Stimulated activated CD4-positive, alpha-beta T cell treated with anti-CD3 and anti-CD28 coated beads, Interleukin-2, amount 100 ng/mL, for 24 hours (primary cell): ENCODE measurements around the gene LHPP.
"Not testable (repeated sequence)": the region's sequence is repeated elsewhere in the genome, so short reads cannot be mapped to it uniquely, and the experiment has no call there.

Source experiments
- DNase-seq, 2 donors: peaks; one replicate each; pipeline ENCODE4 v3.0.0-alpha.2; 2020

Gene LHPP

GRCh38 chr10:124539935-124540641, 78.5 kb downstream of the LHPP start:
- peak; percentile 74 to 79 for DNase-seq

- DNase-seq = no peak
Measured at GRCh38 chr10:124541076-124541903, 79.7 kb downstream of the LHPP start.

DNA sequence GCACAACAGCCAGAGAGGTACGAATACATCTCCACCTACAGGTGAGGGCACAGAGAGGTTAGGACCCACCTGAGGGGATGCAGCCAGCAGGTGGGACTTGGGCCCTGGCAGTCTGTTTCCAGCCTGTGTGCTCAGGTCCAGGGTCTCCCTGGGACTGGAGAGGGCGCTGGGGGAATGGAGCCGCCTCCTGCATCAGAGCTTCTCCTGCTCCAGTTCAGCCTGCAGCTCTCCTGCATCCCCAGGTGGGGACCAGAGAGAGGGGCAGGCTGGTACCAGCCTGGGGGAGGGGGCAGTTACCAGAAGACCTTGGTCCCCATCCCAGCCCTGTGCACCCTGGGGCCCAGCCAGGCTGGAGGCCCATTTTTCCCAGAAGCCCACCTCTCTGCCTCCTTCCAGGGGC, 80.7 kb downstream of the LHPP start:
- DNase-seq = no peak

- DNase-seq = no peak
Measured at GRCh38 chr10:124543146-124543545, 81.5 kb downstream of the LHPP start.

DNA sequence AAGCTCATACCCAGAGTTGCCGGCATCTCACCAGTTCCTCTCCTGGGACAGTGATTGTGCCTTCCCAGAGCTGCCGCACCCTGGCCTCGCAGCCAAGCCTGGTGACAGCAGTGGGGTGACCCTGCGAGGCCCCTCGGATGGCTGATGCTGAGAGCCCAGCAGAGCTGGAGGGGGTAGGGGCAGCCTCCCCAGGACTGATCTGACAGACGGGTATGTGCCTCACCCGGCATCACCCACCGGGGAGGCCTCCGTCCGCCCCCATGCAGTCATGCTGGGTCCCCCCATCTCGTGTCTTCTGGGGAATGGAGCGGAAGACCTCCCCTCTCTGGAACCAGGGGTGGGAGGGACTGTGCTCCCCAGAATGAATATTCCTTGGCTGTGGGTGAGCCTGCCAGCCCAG, 82.3 kb downstream of the LHPP start:
- no peak for DNase-seq

DNA sequence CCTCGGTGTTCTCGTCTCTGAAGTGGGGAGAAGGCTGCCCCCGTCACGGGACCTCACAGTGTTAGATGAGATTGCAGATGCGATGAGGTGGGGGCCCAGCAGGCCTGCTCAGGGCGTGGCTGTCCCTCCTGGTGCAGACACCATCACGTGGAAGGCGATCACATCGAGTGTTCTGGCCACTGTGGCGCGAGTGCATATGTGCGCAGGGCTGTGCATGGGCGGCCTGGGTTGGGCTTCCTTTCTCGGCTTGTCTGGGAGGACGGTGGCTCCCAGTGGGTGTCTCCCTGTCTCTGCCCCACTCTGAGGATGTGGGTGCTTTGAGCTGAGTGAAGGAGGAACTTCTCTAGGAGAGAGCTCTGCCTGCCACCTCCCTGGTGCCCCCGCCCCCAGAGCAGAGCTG, 83.1 kb downstream of the LHPP start:
- DNase-seq = no peak

- no peak for DNase-seq
Measured at GRCh38 chr10:124545351-124546054, 83.9 kb downstream of the LHPP start.

DNA sequence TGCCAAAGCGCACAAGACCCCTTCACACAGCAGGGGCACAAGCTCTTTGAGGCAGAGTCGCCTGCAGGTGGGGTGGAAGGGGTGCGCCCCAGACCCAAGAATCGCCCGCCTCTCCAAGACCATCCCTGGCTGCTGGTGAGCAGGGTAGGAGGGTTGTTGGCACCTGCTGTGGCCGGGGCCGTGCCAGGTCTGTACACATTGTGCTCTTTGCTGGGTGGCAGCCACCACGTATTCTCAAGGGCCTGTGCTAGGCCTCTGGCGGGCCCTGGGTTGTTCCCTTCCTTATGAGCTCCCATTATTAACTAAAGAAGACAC, 84.4 kb downstream of the LHPP start:
- DNase-seq = no peak

GRCh38 chr10:124546957-124547646, 85.5 kb downstream of the LHPP start:
- no peak for DNase-seq

DNA sequence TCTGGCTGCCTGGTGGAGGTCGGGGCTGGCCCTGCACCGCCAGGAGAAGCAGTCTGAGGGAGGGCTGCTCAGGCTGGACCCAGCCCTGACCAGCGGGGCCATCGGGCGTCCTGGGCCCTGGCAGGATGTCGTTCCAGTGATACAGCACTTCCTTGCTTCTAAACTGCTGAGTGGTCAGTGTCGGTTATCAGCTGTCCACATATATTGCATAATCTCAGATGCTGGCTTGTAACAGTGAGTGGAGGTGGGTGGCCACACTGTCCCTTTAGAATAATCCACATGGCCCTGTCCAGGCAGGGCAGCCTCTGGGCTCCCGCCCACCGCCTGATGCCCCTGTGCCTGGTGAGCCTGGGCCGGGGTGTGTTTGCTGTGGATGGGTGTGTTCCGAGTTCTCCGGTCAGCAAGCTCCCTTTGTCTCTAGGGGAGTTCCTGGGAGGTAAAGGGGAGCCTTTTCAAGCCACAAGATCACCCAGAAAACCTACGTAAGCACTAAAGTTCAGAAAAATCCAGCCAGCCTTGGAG, 86.1 kb downstream of the LHPP start:
- no peak for DNase-seq

DNA sequence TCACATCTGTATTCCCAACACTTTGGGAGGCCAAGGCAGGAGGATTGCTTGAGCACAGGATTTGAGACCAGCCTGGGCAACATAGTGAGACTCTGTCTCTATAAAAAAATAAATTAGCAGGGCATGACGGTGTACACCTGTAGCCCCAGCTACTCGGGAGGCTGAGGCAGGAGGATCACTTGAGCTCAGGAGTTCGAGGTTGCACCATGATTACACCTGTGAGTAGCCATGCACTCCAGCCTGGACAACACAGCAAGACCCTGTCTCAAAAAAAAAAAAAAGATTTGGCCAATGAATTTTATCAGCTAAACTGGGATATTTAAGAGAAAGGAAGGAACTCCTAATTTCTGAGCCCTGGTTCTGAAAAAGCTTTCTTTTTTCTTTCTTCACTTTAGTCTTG, 87.5 kb downstream of the LHPP start:
- DNase-seq = not testable (repeated sequence)

GRCh38 chr10:124550293-124551034, 88.8 kb downstream of the LHPP start:
- no peak for DNase-seq

DNA sequence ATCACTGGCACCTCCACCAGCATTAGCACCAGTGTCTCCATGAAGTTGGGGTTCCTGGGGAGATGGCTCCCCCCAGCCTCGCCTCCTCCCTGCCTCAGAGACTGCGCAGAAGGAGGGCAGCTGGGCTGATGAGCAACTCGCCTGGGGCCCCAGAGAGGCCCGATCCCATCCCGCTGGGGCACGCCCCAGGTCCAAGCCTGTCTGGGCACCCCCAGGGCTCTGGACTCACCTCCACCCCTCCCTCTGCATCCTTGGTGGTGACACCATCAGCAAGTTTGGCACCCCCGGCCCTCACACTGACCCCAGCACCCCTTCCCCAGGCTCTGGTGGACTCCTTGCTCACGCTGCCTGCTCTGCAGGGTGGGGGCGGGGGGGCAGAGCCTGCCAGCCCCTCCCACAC, 89.5 kb downstream of the LHPP start:
- no peak for DNase-seq

DNA sequence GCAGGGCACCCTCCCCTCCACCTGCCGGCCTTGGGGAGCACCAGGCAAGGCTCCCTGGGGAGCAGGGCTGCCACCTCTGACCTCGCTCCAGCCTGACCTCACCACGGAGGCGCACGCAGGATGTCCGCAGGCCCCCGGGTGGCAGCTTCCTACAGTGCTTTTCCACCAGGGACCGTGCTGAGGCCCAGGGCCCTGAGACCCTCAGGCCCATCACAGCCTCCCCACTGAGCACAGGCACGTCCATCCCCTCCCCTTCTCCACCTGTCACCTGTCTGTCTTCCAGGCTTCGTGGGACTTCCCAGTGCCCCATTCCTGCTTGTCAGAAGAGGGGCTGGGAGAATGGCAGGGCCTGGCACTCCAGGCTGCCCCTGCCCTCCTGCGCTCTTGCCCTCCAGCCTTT, 90.1 kb downstream of the LHPP start:
- DNase-seq = no peak

DNA sequence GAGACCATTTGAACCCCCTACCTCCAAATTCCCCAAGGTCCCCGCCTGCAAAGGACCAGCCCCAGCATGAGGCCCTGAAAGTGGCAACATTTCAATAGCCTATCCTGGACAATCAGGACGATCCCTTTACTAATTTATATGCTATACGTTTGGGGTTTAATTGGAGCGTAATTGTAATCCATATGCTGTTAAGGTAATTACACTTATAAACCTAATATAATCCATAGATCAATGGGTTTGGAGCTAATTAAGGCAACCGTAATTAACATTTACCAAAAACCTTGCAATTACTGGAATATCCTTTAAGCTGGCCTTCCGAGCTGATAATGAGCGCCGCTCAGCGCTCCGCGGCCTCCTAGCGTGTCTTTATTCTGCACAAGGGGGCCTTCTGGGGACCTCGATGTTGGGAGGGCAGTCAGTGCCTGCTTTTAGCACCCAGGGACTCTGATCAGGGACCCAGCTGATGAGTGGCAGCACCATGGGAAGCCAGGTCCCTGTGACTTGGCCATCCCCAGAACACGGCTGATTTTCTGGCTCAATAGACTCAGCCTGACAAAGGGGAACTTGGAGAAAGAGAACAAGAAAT, 91.2 kb downstream of the LHPP start:
- no peak for DNase-seq

GRCh38 chr10:124554085-124554858, 92.6 kb downstream of the LHPP start:
- no peak for DNase-seq

- DNase-seq = no peak
Measured at GRCh38 chr10:124557167-124557566, 95.5 kb downstream of the LHPP start.

GRCh38 chr10:124557648-124558338, 96.2 kb downstream of the LHPP start:
- no peak for DNase-seq

DNA sequence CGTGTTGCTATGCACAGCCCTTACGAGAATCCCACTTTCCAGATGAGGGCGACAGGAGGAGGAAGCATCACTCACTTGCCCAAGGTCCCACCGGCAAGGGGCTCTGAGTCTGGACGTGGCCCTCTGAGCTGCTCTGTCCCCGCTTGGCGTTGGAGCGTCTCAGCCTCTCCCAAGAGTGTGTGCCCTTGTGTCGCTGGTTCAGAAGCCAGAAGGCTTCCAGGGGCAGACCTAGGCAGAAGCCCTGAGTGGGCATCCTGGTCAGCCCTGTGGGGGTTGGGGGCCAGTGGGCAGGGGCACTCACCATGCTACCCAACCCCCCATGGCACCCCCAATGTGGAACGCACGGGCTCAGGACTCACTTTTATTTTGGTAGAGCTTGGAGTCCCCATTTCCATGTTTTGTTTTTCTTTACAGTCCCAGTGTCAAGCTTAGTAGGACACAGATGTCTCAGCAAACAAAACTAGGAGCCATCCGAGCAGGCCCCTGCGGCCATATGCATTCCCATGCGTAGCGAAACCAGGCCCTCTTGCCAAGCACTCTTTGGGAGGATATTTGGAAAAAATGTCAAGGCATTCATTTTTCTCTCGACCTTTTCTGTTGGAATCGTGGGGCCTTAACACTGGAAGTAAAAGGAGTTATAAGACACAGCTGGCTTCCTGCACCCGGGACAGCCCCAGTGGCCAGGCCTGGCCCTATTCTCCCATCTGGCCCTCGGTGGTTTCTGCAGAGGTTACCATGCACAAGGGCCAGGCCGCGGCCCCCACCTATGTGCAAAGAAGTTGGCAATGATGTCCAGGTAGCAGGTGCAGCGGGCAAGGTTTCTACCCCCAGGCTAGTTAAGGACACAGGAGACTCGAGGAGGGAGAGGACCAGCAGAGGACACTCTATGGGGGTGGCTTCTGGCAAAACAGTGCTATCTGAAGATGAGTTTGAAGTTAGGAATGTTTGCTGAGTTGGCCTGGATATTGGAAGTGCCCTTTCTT, 97.0 kb downstream of the LHPP start:
- no peak for DNase-seq
